ENCODE data around the gene EEF1AKMT3.
"Not testable (repeated sequence)": the region's sequence is repeated elsewhere in the genome, so short reads cannot be mapped to it uniquely, and the experiment has no call there.

EEF1AKMT3 gene

DNA sequence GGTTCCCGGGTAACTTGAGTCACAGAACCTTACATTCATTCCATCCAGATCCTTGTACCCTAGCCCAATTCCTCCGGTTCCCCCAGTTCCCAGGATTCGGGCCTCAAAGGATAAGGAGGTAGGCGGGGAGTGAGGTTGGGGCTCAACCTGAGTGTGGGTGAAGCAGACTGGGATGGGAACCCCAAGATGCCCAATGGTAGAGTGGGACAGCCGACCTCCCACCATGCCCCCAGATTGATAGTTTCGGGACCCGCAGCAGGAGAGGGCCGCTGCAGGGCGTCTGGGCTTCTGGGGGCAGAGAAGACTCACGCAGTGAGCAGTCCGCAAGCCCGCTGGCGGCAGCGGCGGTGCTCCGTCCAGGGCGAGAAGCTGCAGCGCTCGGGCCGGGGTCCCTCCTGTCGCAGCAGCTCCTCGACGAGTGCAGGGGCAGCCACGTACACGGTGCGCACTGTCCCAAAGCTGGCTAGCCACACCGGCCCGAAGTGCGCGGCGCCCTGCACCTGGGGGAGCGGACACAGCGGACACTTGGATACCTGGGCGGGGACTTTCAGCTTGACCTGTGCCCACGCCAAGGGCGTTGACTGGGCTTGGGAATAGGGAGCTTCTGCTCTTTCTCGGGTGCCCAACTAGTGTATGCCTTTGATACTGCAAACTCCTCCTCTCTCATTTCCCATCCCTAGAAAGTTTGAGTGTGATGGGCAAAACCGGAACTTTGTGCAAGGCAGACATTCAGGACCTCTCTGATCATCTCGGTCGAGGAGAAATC lies 6.5 kb upstream of the EEF1AKMT3 start:
- no peak for DNase-seq (ENCODE audit: low read depth)

DNA sequence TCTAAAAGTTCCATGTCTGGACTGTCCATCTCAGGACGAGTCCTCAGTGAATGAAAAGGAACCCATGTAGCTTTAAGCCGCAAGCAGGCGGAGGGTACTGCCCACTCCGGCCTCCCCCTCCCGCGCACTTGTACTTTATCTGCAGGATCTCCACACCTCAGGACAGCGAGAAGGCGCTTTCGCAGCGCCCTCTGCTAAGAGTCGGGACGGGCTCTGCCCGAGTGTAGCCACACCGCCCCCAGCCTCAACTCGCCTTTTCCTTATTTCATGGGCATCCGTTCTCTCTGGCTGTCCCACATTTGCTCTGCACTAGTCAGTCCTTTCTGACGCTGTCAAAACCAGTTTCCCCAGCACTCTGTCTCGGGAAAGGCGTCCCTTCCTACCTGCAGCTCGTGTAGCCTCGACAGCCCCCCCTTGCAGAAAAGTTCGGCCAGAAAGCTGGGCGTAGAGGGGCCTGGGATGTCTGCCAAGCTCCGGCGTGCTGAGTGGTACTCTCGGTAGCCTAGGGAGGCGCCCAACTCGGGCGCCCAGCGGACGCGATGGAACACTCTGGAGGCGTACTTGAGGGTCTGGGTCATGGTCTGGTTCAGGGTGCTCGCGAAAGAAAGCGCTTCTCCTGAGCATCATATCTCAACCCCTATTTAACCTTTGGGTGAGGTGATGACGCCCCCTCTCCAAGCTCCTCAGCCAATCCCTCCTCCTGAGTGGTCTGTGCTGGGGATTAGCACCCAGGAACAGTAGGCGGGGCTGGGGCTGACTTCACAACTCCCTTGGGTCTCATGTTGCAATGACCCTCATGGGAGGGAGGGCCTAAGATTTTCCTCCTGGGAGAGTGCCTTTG lies 5.7 kb upstream of the EEF1AKMT3 start, which contains the start of gene CYP27B1:
Gene CYP27B1, minus strand, starts transcription at position 615 of the 841 bp plus-strand sequence. Its CDS starts 37 bp downstream, at position 578.
- DNase-seq (ENCODE audit: low read depth): peak; percentile 51

DNA sequence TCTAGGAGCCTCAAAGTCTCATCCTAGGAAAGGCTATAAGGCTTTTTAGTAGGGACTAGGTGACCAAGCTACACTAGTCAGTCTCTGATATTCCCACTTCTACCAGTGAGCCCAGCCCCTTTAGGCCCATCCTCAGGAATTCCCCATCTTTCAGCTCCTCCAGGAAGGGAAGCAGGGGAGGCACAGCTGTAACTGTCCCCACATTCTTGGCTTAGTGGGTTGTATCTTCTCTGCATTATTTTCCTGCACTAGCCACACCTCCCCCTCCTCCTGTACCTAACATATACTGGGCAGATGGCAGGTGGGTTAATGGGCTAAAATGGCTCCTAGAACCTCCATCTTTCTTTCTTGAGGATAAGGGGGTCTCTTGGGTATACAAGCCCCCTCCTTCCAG lies 5.1 kb upstream of the EEF1AKMT3 start:
- DNase-seq (ENCODE audit: low read depth): no peak

DNA sequence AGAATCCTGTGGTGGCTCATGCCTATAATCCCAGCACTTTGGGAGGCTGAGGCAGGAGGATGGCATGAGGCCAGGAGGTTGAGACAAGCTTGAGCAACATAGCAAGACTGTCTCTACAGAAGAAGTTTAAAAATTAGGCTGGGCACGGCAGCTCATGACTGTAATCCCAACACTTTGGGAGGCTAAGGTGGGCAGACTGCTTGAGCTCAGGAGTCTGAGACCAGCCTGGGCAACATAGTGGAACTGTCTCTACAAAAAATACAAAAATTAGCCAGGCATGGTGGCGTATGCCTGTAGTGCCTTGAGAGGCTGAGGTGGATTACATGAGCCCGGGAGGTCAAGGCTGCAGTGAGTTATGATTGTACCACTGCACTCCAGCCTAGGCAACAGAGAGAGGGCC lies 4.5 kb upstream of the EEF1AKMT3 start:
- DNase-seq (ENCODE audit: low read depth): no peak

DNA sequence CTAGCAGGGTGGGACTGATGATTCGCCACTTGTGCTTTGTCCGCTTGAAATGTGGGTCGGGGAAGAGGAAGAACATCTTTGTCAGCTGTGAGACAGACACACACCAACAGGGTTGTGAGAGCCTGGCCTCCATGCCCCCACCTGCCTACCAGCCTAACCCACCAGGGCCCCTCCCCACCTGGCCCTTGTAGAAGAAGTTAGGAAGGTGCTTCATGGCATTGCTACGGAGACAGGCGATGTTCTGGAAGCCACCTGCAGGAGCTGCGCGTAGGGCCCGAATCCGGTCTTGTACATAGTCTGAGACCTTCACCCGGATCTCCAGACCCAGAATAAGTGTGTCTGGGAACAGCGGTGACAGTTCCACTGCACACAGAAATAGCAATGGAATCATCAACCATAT lies 2.8 kb upstream of the EEF1AKMT3 start:
- no peak for DNase-seq (ENCODE audit: low read depth)

DNA sequence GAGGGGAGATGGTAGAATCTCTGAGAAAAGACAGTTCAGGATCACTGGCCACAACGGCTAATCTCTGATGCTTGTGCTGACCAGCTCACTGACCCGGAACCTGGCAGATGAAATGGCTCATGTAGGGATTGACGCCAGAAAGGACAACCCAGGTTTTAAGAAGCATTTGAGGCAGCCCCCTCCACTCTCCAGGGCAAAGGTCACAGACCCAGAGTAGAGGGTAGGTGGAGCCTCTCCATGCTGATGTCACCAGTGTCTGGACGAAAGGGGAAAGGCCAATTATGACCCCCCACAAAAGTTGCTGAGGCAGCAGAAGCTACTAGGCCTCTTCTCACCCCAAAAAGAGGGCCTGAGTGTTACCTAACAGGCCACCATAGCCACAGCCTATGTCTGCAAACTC lies 1.7 kb upstream of the EEF1AKMT3 start:
- no peak for DNase-seq (ENCODE audit: low read depth)

DNA sequence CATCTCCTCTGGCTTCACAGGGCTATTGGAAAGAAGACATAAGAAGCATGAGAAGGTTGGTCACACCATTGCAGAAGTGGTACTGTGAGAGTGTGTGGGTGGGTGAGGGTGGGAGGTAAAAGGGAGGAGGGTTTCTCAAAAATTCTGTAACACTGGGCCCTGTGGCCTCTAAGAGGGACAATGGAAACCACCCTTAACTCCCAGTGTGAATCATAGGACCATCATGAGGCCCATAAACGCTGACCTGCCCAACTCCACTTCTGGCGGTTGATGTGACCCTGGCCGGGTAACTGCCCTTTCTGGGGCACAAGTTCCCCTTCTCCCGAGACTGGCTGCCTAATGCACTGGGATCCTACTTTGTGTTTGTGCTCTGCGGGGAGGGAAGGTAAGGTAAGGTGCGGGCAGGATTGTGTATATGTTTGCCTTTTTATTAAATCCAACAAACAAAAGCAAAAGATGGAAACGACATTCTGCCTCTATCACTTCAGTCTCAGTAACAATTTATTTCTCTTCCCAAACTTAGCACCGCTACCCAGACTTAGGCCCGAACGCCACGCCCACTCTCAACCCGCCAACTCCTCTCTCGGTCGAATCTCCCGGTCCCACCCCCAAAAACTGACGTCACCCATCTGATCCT lies 1.1 kb upstream of the EEF1AKMT3 start:
- DNase-seq (ENCODE audit: low read depth): peak; percentile 93

DNA sequence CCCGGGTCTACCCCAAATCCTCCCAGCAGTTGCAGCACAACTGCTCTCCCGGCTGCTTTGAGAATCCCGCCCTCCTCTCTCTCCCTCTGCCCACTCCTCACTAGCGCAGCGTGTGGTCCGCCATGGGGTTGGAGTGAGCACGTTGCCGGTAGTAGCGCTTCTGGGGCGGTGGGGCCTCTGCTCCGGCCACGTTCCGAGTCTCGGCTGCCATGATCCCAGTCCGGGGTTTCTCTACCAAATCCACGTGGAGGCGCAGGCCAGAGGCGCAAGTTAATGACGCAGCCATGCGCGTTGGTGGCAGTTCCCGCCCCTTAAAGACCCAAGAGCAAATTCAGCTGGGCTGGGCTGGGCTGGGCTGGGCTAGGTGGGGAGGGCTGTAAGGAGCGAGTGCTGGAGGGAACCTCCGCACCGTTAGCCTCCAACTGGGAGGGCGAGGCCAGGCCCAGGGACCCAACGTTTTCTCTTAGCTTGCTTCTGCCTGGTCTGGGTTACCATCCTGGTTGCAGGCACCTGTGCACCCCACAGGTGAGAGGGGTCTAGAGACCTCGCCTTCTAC lies 463 bp upstream of the EEF1AKMT3 start, which contains the start of gene METTL1:
Gene METTL1, minus strand, starts transcription at position 233 of the 556 bp plus-strand sequence. Its CDS starts 22 bp downstream, at position 211.
- peak; percentile 97 for DNase-seq (ENCODE audit: low read depth)

DNA sequence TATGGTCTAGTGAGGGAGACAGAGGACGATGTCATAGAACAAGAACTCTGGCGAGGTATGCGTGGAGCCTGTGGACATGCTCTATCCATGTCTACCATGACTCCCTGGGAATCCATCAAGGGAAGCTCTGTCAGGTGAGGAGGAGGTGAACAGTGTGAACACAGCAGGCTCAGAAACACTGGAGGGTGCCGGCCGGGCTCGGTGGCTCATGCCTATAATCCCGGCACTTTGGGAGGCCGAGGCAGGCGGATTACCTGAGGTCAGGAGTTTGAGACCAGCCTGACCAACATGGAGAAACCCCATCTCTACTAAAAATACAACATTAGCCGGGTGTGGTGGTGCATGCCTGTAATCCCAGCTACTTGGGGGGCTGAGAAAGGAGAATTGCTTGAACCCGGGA lies 2.2 kb downstream of the EEF1AKMT3 start:
- DNase-seq (ENCODE audit: low read depth): not testable (repeated sequence)

DNA sequence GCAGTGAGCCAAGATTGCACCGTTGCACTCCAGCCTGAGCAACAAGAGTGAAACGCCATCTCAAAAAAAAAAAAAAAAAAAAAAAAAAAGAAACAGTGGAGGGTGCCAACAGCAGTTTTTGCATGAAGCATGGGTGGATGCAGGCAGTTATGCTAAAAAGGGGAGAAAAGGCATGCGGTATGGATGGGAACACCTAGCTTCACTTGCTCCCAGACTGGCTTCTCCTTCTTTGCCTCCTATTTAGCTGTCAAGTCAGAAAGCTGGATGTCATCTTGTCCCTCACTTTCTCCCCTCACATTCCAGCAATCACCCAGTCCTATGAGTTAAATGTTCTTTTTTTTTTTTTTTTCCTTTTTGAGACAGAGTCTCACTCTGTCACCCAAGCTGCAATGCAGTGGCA lies 2.6 kb downstream of the EEF1AKMT3 start:
- DNase-seq (ENCODE audit: low read depth): no peak

DNA sequence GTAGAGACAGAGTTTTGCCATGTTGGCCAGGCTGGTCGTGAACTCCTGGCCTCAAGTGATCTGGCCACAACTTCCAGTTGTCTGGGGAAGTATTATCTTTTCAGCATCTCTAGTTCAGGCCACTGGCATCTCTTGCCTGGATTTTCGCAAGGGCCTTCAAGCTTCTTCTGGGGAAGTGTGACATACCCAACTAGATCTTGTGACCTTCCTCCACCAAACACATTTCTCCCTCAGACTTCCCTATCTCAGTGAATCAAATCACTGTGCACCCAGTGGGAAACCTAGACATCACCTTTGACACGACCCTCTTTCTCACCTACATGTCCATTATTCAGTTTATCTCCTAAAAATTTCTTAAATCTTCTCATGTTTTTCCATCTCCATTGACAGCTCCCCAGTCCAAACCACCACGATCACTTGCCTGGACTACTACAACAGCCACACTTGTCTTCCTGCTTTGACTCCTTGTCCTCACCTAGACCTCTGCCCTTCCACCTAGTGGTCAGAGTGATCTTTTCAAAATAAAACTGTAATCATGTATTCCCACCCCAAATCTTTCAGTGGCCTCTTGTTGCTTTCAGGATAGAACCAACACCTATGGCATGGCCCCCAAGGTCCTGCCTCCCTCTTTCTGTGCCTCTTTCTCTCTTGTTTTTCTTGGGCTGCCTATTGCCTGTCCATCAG lies 3.3 kb downstream of the EEF1AKMT3 start:
- no peak for DNase-seq (ENCODE audit: low read depth)

DNA sequence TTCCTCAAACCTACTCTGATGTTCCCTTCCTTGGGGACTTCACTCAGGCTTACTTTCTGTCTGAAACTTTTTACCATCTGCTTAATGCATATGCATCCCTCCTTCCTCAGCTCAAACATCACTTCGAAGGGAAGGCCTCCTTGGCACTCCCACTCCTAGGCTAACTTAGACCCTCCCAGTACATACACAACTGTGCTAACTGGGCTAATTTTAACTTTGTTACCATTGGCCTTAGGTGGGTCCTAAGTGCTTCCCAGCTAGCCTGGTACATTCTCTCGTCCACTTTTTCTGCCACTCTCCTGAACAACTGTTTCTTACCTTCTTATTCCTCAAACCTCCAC lies 3.8 kb downstream of the EEF1AKMT3 start:
- no peak for DNase-seq (ENCODE audit: low read depth)

DNA sequence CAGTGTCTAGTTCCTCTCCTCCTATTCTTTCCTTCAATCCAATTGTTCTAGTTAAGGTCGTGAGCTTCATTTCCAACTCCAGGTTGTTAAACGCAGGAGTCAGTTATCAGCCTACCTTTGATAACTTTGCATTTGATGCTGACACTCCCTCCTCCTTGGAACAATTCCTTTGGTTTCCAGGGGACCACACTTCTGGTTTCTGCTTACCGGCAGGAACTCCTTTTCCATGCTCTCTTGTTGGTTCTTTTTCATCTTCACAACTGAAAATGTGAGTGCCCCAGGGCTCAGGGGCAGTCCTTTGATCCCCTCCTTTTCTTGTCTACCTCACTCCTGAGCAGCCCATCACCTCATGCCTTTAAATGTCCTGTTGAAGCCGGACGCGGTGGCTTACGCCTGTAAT lies 5.0 kb downstream of the EEF1AKMT3 start:
- no peak for DNase-seq (ENCODE audit: low read depth)

DNA sequence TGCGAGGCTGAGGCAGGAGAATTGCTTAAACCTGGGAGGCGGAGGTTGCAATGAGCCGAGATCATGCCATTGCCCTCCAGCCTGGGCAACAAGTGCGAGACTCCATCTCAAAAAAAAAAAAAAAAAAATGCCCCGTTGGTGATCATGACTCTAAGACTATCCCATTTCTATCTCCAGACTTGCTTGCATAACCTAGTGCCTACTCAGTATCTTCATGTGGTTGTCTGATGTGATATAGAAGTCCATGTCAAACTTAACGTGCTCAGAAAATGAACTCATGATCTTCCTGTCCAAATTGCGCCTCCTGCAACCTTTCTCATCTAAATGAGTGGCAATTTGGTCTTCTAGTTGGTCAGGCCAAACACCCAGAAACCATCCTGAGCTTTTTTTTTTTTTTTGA lies 5.5 kb downstream of the EEF1AKMT3 start:
- no peak for DNase-seq (ENCODE audit: low read depth)

DNA sequence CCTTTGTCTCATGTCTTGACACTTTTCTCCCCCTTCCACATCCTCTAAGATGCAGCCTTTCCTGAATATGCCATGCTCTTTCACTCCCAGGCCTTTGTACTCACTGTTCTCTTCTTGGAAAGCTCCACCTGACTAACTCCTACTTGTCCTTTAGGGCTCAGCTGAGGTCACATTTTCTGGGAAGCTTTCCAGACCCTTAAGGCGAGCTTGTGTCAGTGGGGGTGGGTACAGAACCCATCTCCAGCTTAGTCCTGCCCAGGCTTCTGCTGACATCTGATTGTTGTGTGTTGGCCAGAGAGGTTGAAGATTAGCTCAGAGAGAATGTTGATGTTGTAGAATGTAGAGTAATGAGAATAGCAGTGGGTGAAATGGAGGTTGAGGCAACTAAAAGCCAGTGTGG lies 7.3 kb downstream of the EEF1AKMT3 start:
- peak; percentile 42 for DNase-seq (ENCODE audit: low read depth)

DNA sequence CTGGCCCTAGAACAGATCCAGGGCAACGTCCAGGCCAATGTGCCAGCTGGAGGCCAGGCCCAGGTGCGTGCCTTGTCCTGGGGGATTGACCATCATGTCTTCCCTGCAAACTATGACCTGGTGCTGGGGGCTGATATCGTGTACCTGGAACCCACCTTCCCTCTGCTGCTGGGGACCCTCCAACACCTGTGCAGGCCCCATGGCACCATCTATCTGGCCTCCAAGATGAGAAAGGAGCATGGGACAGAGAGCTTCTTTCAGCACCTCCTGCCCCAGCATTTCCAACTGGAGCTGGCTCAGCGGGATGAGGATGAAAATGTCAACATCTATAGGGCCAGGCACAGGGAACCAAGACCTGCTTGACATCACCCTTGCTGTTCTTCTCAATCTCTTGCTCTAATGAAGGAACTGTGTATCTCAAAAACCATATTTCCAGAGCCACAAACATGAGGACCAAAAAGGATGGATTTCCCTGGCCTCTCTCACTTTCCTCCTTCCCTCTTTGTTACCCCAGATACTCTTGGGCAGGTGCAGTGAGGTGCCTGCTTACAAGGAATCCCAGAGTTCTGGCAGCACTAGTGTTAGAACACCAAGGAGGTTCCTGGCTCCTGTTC lies 8.0 kb downstream of the EEF1AKMT3 start:
- no peak for DNase-seq (ENCODE audit: low read depth)

DNA sequence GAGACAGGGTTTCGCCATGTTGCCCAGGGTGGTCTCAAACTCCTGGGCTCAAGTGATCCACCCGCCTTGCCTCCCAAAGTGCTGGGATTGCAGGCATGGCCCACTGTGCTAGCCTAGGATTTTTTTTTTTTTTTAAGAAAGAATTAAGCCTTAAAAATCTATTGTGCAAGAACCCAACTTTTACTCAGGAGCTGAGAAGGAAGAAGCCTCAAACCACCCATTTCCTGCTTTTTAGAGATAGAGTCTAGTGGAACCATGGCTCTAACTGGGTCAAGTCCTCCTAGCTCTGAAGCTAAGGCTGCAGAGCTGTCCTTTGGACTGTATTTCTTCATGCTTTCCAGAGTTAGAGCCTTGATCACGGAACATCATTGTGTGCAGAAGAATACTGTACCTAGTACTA lies 8.8 kb downstream of the EEF1AKMT3 start:
- no peak for DNase-seq (ENCODE audit: low read depth)

DNA sequence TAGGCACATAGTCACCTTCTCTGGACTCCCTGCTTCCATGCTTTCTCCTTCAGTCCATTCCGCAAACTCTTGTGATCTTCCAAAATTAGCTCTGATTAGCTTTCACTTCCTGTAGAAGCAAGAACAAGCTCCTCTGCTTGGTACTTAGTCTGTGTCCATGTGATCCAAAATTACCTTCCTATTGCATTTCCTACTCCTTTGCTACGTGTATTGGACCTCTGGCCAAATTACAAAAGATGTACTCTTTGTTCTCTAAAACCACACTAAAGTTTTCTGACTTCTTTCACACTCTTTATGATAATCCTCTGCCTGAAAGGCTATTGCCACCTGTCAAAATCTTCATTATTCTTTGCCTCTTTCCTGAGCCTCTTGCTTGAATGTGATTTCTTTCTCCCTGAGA lies 9.4 kb downstream of the EEF1AKMT3 start:
- DNase-seq (ENCODE audit: low read depth): no peak

DNA sequence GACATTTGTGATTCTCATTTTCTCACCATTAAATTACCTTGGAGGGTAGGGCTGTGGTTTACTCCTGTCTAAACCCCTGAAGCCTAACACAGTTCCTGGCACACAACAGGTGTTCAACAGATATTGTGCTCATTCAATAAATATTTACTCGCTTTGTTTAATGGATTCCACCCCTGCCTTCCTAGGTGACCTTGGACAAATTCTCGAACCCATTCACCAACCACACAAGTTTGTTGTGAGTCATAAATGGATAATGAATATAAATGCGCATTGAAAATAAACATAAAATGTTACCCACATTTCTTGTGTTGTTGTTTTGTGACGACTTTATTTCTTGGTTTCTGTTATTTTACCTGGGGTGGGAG lies 9.8 kb downstream of the EEF1AKMT3 start:
- DNase-seq (ENCODE audit: low read depth): no peak

DNA sequence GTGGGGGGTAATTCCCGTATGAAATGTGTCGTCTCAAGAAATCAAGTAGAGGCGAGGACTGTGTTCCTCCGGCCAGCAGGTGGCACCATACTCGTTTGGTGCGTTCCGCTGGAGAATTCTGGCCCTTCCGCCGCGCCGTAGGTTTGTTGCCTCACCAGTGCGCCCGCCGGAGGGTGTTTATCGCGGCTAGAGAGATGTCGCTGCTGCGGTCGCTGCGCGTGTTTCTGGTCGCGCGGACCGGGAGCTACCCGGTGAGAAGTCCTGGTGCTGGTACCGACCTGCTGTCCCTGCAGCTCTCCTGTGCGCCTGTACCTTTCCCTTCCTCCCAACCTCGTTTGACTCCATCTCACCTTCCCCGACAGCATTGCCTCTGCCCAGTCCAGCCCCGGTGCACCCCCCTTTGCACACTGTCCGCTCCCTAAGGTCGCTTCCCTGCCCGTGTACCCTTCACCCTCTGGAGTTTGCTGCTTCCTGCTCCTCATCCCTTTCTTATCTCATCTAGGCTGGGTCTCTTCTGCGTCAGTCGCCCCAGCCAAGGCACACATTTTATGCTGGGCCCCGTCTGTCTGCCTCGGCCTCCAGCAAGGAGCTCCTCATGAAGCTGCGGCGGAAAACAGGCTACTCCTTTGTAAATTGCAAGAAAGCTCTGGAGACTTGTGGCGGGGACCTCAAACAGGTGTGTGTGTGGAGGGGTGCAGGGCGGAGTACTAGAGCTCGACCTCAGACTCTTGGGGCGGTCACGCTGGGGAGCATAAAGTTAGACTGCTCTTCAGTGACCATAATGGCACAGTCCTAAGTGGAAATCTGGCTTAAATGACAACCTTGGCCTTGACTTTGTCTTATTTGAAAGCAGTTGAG lies 10.4 kb downstream of the EEF1AKMT3 start, which contains the start of gene TSFM:
Gene TSFM, plus strand, starts transcription at position 180 of the 858 bp plus-strand sequence. Its CDS starts 15 bp downstream, at position 195.
- DNase-seq (ENCODE audit: low read depth): peak; percentile 90

DNA sequence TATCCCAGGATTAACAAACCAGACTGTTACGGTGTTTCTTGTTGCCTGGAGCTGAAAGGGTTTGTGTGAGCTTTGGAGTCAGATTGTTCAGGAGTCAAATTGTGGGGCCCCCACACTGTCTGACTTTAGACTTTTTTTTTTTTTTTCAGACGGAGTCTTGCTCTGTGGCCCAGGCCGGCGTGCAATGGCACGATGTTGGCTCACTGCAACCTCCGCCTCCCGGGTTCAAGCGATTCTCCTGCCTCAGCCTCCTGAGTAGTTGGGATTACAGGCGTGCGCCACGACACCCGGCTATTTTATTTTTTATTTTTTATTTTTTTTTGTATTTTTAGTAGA lies 11.0 kb downstream of the EEF1AKMT3 start:
- DNase-seq (ENCODE audit: low read depth): no peak
